Neural cell (in vitro differentiated cells): Measurements from ENCODE around the gene FAM107B. TPM values are rescaled to one million over a fixed set of nuclear protein-coding genes. Genes with fewer than 3 reads are reported as not detected.

ENCODE experiments used
- H2AFZ ChIP-seq: fragments of 200-600, 300-800 bp; sonication (generic), shearing (Covaris generic); 2 replicates; pipeline ENCODE4 v1.6.0; 2014; ENCODE audit warnings: low read depth, mild to moderate bottlenecking, antibody characterized with exemption, low read length, moderate library complexity
- H3F3A ChIP-seq: fragments of 200-600 bp; shearing (Covaris generic); 2 replicates; pipeline ENCODE4 v1.6.1; 2016; ENCODE audit warnings: mild to moderate bottlenecking, moderate library complexity, mixed read lengths, antibody characterized with exemption, low read length; ENCODE audit not compliant: insufficient read depth, poor library complexity, severe bottlenecking
- H3K27ac ChIP-seq: fragments of 200-600, 300-800 bp; sonication (generic), shearing (Covaris generic); 2 replicates; pipeline ENCODE4 v1.5.1; 2014; ENCODE audit warnings: mild to moderate bottlenecking, low read length, moderate library complexity
- H3K27me3 ChIP-seq: fragments of 300-800, 200-600 bp; sonication (generic), shearing (Covaris generic); 2 replicates; pipeline ENCODE4 v1.6.0; 2014; ENCODE audit warnings: mild to moderate bottlenecking, low read depth, low read length, moderate library complexity; ENCODE audit not compliant: insufficient read depth
- H3K36me3 ChIP-seq: fragments of 300-800, 200-600 bp; sonication (generic), shearing (Covaris generic); 2 replicates; pipeline ENCODE4 v1.5.1; 2014; ENCODE audit warnings: mild to moderate bottlenecking, antibody characterized with exemption, low read length, moderate library complexity; ENCODE audit not compliant: insufficient read depth
- H3K4me2 ChIP-seq: fragments of 300-800, 200-600 bp; sonication (generic), shearing (Covaris generic); 2 replicates; pipeline ENCODE4 v1.6.0; 2014; ENCODE audit warnings: mild to moderate bottlenecking, low read length
- H3K4me3 ChIP-seq: fragments of 300-800, 200-600 bp; sonication (generic), shearing (Covaris generic); 2 replicates; pipeline ENCODE4 v1.5.1; 2014; ENCODE audit warnings: mild to moderate bottlenecking, low read length, moderate library complexity
- H3K79me2 ChIP-seq: fragments of 200-600 bp; shearing (Covaris generic); replicated peaks from 2 replicates; pipeline ENCODE4 v1.6.0; 2014; ENCODE audit warnings: mild to moderate bottlenecking, low read length, moderate library complexity; ENCODE audit not compliant: insufficient read depth
- H3K9ac ChIP-seq: fragments of 300-800, 200-600 bp; sonication (generic), shearing (Covaris generic); 2 replicates; pipeline ENCODE4 v1.6.1; 2016; ENCODE audit warnings: mild to moderate bottlenecking, low read length, mixed read lengths
- H3K9me2 ChIP-seq: fragments of 200-600 bp; shearing (Covaris generic); 2 replicates; pipeline ENCODE4 v1.6.1; 2016; ENCODE audit warnings: mild to moderate bottlenecking, low read length, mixed read lengths; ENCODE audit not compliant: insufficient read depth
- H3K9me3 ChIP-seq: fragments of 200-600, 300-800 bp; sonication (generic), shearing (Covaris generic); 2 replicates; pipeline ENCODE4 v1.6.1; 2016; ENCODE audit warnings: mild to moderate bottlenecking, mixed run types, low read length, moderate library complexity, mixed read lengths
- H4K20me1 ChIP-seq: fragments of 200-600 bp; shearing (Covaris generic); 2 replicates; pipeline ENCODE4 v1.6.1; 2016; ENCODE audit warnings: mild to moderate bottlenecking, mixed run types; ENCODE audit not compliant: insufficient read depth
- EP300 ChIP-seq: fragments of 450-650 bp; conservative IDR thresholded peaks from 2 replicates; pipeline ENCODE4 v1.6.1; 2014; ENCODE audit warnings: antibody characterized with exemption, mild to moderate bottlenecking, moderate library complexity; ENCODE audit not compliant: poor library complexity, severe bottlenecking
- EZH2 ChIP-seq: fragments of 200-600, 300-800 bp; shearing (Covaris generic), sonication (generic); IDR thresholded peaks from 2 replicates; pipeline ENCODE4 v1.6.1; 2014; ENCODE audit warnings: antibody characterized with exemption, low read length, borderline replicate concordance, mild to moderate bottlenecking; ENCODE audit not compliant: insufficient read depth, poor library complexity, severe bottlenecking
- MXI1 ChIP-seq: fragments of 450-650 bp; conservative IDR thresholded peaks from 2 replicates; pipeline ENCODE4 v1.6.1; 2014; ENCODE audit warnings: antibody characterized with exemption, mild to moderate bottlenecking; ENCODE audit not compliant: poor library complexity, severe bottlenecking
- POLR2AphosphoS5 ChIP-seq: IDR thresholded peaks from 2 replicates; pipeline ENCODE4 v1.6.1; 2012
- RAD21 ChIP-seq: fragments of 450-650 bp; conservative IDR thresholded peaks from 2 replicates; pipeline ENCODE4 v1.6.1; 2014; ENCODE audit warnings: antibody characterized with exemption, mild to moderate bottlenecking, moderate library complexity
- SMC3 ChIP-seq: fragments of 450-650 bp; conservative IDR thresholded peaks from 2 replicates; pipeline ENCODE4 v1.6.1; 2014; ENCODE audit warnings: antibody characterized with exemption, mild to moderate bottlenecking, moderate library complexity; ENCODE audit not compliant: poor library complexity
- TAF1 ChIP-seq: IDR thresholded peaks from 2 replicates; pipeline ENCODE4 v1.6.1; 2012; ENCODE audit warnings: low read depth
- polyA plus RNA-seq: library from polyadenylated mRNA; depleted of rRNA; stranded (reverse); fragments of >200 nt; gene quantifications from 2 replicates; pipeline ENCODE4 v1.2.3, GENCODE V29; 2014
- TF ChIP-seq, protein P1 (sequence below): fragments of 450-650 bp; IDR thresholded peaks from 2 replicates; pipeline ENCODE4 v1.5.1; 2014; ENCODE audit warnings: antibody characterized with exemption, mild to moderate bottlenecking, moderate library complexity; ENCODE audit not compliant: poor library complexity, severe bottlenecking
- TF ChIP-seq, protein P2 (sequence below): IDR thresholded peaks from 2 replicates; pipeline ENCODE4 v1.6.1; 2012; ENCODE audit warnings: borderline replicate concordance

FAM107B gene
- polyA plus RNA-seq, 1 donor from 2014 or later: 106 TPM

DNA sequence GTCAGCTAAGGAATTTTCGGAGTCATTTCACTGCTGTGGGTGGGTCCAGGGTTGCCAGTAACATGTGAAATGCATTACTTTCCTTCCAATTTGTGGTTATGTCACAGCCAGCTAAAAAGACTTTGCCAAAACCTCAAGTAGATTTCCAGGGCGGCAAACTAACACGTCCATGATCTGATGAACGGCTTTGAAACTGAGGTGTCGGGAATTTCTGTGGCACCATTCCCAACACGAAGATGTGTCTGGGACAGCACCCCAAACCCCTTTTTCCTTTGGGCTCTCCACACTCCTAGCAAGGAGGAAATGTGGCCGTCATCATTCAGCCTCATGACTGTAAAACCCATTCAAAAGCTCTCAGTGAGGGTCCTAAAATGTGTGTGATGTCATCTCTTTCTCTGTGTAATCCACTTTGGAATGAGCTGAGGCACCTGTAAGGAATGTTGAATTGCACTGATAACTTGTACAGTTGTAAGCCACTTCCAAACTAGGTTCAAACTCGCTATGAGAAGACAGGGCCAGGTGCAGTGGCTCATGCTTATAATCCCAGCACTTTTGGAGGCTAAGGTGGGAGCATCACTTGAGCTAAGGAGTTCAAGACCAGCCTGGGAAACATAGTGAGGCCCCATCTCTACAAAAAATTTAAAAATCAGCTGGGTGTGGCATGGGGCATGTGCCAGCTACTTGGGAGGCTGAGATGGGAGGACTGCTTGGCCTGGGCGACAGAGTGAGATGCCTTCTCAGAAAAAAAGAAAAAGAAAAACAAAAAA is 297.9 kb downstream of the FAM107B start:
- Histone ChIP-seq H3K79me2 (no peaks in the 10 kb centered on the region), H3K9me2 (no peaks in the 10 kb centered on the region), H3K4me3 (no peak overlapping the region), H3K36me3 (no peaks in the 10 kb centered on the region), H3K27me3 (no peaks in the 10 kb centered on the region), H3F3A (no peaks in the 10 kb centered on the region), H2AFZ (no peak overlapping the region), H3K4me2 (no peak overlapping the region), H4K20me1 (no peaks in the 10 kb centered on the region), H3K9ac (no peak overlapping the region), H3K27ac (no peak overlapping the region), H3K9me3 (no peaks in the 10 kb centered on the region)
- no peak for TF ChIP-seq RAD21
- no peak for TF ChIP-seq SMC3
- no peak for TF ChIP-seq POLR2AphosphoS5
- no peak for TF ChIP-seq TAF1
- TF ChIP-seq MXI1: no peak
- TF ChIP-seq EZH2: no peak
- TF ChIP-seq, protein P1, sequence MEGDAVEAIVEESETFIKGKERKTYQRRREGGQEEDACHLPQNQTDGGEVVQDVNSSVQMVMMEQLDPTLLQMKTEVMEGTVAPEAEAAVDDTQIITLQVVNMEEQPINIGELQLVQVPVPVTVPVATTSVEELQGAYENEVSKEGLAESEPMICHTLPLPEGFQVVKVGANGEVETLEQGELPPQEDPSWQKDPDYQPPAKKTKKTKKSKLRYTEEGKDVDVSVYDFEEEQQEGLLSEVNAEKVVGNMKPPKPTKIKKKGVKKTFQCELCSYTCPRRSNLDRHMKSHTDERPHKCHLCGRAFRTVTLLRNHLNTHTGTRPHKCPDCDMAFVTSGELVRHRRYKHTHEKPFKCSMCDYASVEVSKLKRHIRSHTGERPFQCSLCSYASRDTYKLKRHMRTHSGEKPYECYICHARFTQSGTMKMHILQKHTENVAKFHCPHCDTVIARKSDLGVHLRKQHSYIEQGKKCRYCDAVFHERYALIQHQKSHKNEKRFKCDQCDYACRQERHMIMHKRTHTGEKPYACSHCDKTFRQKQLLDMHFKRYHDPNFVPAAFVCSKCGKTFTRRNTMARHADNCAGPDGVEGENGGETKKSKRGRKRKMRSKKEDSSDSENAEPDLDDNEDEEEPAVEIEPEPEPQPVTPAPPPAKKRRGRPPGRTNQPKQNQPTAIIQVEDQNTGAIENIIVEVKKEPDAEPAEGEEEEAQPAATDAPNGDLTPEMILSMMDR: no peak
- TF ChIP-seq EP300: no peak
- TF ChIP-seq, protein P2, sequence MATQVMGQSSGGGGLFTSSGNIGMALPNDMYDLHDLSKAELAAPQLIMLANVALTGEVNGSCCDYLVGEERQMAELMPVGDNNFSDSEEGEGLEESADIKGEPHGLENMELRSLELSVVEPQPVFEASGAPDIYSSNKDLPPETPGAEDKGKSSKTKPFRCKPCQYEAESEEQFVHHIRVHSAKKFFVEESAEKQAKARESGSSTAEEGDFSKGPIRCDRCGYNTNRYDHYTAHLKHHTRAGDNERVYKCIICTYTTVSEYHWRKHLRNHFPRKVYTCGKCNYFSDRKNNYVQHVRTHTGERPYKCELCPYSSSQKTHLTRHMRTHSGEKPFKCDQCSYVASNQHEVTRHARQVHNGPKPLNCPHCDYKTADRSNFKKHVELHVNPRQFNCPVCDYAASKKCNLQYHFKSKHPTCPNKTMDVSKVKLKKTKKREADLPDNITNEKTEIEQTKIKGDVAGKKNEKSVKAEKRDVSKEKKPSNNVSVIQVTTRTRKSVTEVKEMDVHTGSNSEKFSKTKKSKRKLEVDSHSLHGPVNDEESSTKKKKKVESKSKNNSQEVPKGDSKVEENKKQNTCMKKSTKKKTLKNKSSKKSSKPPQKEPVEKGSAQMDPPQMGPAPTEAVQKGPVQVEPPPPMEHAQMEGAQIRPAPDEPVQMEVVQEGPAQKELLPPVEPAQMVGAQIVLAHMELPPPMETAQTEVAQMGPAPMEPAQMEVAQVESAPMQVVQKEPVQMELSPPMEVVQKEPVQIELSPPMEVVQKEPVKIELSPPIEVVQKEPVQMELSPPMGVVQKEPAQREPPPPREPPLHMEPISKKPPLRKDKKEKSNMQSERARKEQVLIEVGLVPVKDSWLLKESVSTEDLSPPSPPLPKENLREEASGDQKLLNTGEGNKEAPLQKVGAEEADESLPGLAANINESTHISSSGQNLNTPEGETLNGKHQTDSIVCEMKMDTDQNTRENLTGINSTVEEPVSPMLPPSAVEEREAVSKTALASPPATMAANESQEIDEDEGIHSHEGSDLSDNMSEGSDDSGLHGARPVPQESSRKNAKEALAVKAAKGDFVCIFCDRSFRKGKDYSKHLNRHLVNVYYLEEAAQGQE: no peak

DNA sequence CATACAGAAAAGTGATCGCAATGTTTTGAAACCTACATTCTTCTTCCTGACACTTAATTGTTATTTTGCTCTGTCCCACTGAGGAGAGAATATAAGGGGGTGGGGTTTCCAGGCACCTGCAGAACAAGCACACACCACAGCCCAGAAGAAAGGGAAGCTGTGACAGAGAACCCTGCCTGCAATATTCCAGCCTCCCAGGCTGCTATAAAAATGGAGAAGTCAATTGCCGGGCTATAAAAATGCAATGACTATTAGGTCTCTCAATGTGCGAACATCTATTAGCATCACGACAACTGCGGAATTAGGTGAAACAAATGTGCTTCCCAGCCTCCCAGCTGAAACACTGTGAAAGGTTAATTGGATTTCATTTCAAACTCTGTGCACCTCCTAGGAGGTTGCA is 298.7 kb downstream of the FAM107B start:
- H3K79me2 ChIP-seq: no peaks in the 10 kb centered on the region
- H3F3A ChIP-seq: no peaks in the 10 kb centered on the region
- H3K4me2 ChIP-seq: no peak overlapping the region
- H3K27me3 ChIP-seq: no peaks in the 10 kb centered on the region
- no peaks in the 10 kb centered on the region for H3K36me3 ChIP-seq
- no peak overlapping the region for H3K4me3 ChIP-seq
- H2AFZ ChIP-seq: no peak overlapping the region
- no peak for TF ChIP-seq EZH2
- no peak for TF ChIP-seq EP300
- TF ChIP-seq, protein P2: no peak
- TF ChIP-seq SMC3: no peak
- no peak overlapping the region for H3K9ac ChIP-seq
- no peaks in the 10 kb centered on the region for H3K9me3 ChIP-seq
- no peaks in the 10 kb centered on the region for H3K9me2 ChIP-seq
- no peak overlapping the region for H3K27ac ChIP-seq
- no peaks in the 10 kb centered on the region for H4K20me1 ChIP-seq
